ENCODE data around the gene ZFY.
"Not testable (repeated sequence)": the region's sequence is repeated elsewhere in the genome, so short reads cannot be mapped to it uniquely, and the experiment has no call there.

Gene ZFY

DNA sequence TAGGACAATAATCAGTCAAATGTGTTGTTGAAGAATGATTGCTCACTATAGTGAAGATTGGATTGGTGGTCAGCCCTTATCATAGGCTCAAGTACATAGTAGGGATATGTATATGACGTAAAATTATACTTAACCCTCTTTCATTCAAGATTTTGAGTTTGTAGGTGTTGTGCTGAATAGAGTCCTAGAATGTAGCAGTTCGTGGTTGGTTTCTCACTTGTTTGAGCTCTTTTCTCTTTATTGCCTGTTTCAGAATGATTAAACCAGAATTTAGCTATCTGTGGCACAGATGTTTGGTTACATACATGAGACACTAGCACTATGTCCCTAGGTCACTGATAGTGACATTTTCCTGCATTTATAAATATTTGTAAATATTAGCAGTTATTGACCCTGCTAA is 15.5 kb downstream of the ZFY start:
- H2AFZ ChIP-seq (ENCODE audit: low read depth, low read length), result no peak overlapping the region
- H3K4me3 ChIP-seq (ENCODE audit: low read length), result no peak overlapping the region
- H3K36me3 ChIP-seq (ENCODE audit: insufficient read depth, low read length), result no peaks in the 10 kb centered on the region
- H3K27me3 ChIP-seq (ENCODE audit: insufficient read depth, low read length), result no peaks in the 10 kb centered on the region
- H3K4me1 ChIP-seq (ENCODE audit: insufficient read depth, low read length), result no peaks in the 10 kb centered on the region
- no peaks in the 10 kb centered on the region for H3K9me3 ChIP-seq (ENCODE audit: low read length)

DNA sequence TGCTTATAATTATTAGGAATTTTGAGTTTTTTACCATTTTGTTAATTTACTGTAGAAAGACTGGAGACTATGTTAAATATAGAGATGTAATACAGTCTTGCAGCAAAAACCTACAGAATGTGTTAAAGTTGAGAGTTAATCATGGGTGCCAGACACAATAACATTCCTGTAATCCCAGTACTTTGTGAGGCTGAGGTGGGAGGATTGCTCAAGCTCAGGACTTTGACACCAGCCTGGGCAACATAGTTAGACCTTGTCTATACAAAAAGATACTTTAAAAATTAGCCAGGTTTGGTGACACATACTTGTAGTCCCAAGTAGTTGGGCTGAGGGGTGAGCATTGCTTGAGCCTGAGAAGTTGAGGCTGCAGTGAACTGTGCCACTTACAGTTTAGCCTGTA is 17.7 kb downstream of the ZFY start:
- H3K9me3 ChIP-seq (ENCODE audit: low read length), result no peaks in the 10 kb centered on the region
- H3K4me3 ChIP-seq (ENCODE audit: low read length), result no peak overlapping the region
- no peak overlapping the region for H2AFZ ChIP-seq (ENCODE audit: low read depth, low read length)
- no peaks in the 10 kb centered on the region for H3K4me1 ChIP-seq (ENCODE audit: insufficient read depth, low read length)
- no peaks in the 10 kb centered on the region for H3K27me3 ChIP-seq (ENCODE audit: insufficient read depth, low read length)
- H3K36me3 ChIP-seq (ENCODE audit: insufficient read depth, low read length), result no peaks in the 10 kb centered on the region

GRCh38 chrY:2954735-2955134 is 19.6 kb downstream of the ZFY start:
- H2AFZ ChIP-seq (ENCODE audit: low read depth, low read length), result no peak overlapping the region
- no peaks in the 10 kb centered on the region for H3K4me1 ChIP-seq (ENCODE audit: insufficient read depth, low read length)
- H3K27me3 ChIP-seq (ENCODE audit: insufficient read depth, low read length), result no peaks in the 10 kb centered on the region
- H3K36me3 ChIP-seq (ENCODE audit: insufficient read depth, low read length), result no peaks in the 10 kb centered on the region
- H3K4me3 ChIP-seq (ENCODE audit: low read length), result no peak overlapping the region
- no peaks in the 10 kb centered on the region for H3K9me3 ChIP-seq (ENCODE audit: low read length)

GRCh38 chrY:2955561-2955960 is 20.4 kb downstream of the ZFY start:
- no peak overlapping the region for H2AFZ ChIP-seq (ENCODE audit: low read depth, low read length)
- H3K4me3 ChIP-seq (ENCODE audit: low read length), result no peak overlapping the region
- no peaks in the 10 kb centered on the region for H3K36me3 ChIP-seq (ENCODE audit: insufficient read depth, low read length)
- no peaks in the 10 kb centered on the region for H3K4me1 ChIP-seq (ENCODE audit: insufficient read depth, low read length)
- H3K27me3 ChIP-seq (ENCODE audit: insufficient read depth, low read length), result no peaks in the 10 kb centered on the region
- no peaks in the 10 kb centered on the region for H3K9me3 ChIP-seq (ENCODE audit: low read length)

DNA sequence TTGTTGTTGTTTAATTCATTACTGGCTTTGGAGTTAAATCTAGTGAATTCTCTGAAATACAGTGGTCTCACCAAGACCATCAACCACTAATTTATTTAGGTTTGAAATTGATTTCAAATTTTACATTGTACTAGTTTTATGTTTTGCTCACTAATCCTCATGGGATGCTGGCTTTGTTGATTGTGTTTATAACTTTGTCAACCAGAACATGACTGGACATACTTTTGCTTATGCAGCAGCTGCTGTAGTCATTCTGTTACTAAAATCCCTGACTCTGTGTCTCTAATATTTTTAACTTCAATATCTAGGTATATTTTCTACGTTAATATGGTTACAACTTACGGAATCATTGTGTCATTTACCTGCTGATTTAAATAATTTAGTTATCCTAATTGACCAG is 26.9 kb downstream of the ZFY start:
- H3K4me3 ChIP-seq (ENCODE audit: low read length), result no peak overlapping the region
- no peaks in the 10 kb centered on the region for H3K27me3 ChIP-seq (ENCODE audit: insufficient read depth, low read length)
- no peaks in the 10 kb centered on the region for H3K36me3 ChIP-seq (ENCODE audit: insufficient read depth, low read length)
- H2AFZ ChIP-seq (ENCODE audit: low read depth, low read length), result no peak overlapping the region
- H3K9me3 ChIP-seq (ENCODE audit: low read length), result no peaks in the 10 kb centered on the region
- no peaks in the 10 kb centered on the region for H3K4me1 ChIP-seq (ENCODE audit: insufficient read depth, low read length)

- Histone ChIP-seq H3K4me1 (ENCODE audit: insufficient read depth, low read length) (no peaks in the 10 kb centered on the region), H3K9me3 (ENCODE audit: low read length) (no peaks in the 10 kb centered on the region), H3K36me3 (ENCODE audit: insufficient read depth, low read length) (no peaks in the 10 kb centered on the region), H3K4me3 (ENCODE audit: low read length) (no peak overlapping the region), H3K27me3 (ENCODE audit: insufficient read depth, low read length) (no peaks in the 10 kb centered on the region), H2AFZ (ENCODE audit: low read depth, low read length) (no peak overlapping the region)
These were observed 29.6 kb downstream of the ZFY start for GRCh38 chrY:2964814-2965213.

- no peak overlapping the region for H2AFZ ChIP-seq (ENCODE audit: low read depth, low read length)
- H3K36me3 ChIP-seq (ENCODE audit: insufficient read depth, low read length), result no peaks in the 10 kb centered on the region
- H3K4me1 ChIP-seq (ENCODE audit: insufficient read depth, low read length), result no peaks in the 10 kb centered on the region
- H3K4me3 ChIP-seq (ENCODE audit: low read length), result no peak overlapping the region
- H3K9me3 ChIP-seq (ENCODE audit: low read length), result no peaks in the 10 kb centered on the region
- no peaks in the 10 kb centered on the region for H3K27me3 ChIP-seq (ENCODE audit: insufficient read depth, low read length)
These were observed 30.4 kb downstream of the ZFY start for GRCh38 chrY:2965629-2966028.

DNA sequence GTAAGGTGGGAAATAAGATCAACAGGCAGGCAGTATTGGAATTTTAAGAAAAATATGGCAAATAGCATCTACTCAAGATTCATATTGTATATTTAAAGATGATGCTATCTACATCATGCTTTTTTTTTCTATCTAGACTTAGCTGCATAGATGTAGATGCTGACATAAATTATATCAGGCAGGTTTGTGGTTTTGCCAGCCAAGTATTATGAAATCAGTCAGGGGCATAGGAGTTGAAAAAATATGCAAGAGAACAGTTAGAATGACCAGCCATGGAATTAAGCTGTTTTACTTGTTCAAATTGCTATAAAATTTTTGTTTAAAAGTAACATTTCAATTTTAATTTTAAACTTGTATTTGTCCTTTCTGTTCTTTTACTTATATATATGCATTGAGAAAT is 34.4 kb downstream of the ZFY start:
- H3K4me1 ChIP-seq (ENCODE audit: insufficient read depth, low read length), result no peaks in the 10 kb centered on the region
- no peak overlapping the region for H2AFZ ChIP-seq (ENCODE audit: low read depth, low read length)
- H3K27me3 ChIP-seq (ENCODE audit: insufficient read depth, low read length), result no peaks in the 10 kb centered on the region
- H3K36me3 ChIP-seq (ENCODE audit: insufficient read depth, low read length), result no peaks in the 10 kb centered on the region
- H3K9me3 ChIP-seq (ENCODE audit: low read length), result no peaks in the 10 kb centered on the region
- no peak overlapping the region for H3K4me3 ChIP-seq (ENCODE audit: low read length)

- no peak overlapping the region for H2AFZ ChIP-seq (ENCODE audit: low read depth, low read length)
- no peak overlapping the region for H3K4me3 ChIP-seq (ENCODE audit: low read length)
- no peaks in the 10 kb centered on the region for H3K4me1 ChIP-seq (ENCODE audit: insufficient read depth, low read length)
- no peaks in the 10 kb centered on the region for H3K27me3 ChIP-seq (ENCODE audit: insufficient read depth, low read length)
- H3K9me3 ChIP-seq (ENCODE audit: low read length), result no peaks in the 10 kb centered on the region
- H3K36me3 ChIP-seq (ENCODE audit: insufficient read depth, low read length), result no peaks in the 10 kb centered on the region
These were observed 37.5 kb downstream of the ZFY start for GRCh38 chrY:2972708-2973107.

DNA sequence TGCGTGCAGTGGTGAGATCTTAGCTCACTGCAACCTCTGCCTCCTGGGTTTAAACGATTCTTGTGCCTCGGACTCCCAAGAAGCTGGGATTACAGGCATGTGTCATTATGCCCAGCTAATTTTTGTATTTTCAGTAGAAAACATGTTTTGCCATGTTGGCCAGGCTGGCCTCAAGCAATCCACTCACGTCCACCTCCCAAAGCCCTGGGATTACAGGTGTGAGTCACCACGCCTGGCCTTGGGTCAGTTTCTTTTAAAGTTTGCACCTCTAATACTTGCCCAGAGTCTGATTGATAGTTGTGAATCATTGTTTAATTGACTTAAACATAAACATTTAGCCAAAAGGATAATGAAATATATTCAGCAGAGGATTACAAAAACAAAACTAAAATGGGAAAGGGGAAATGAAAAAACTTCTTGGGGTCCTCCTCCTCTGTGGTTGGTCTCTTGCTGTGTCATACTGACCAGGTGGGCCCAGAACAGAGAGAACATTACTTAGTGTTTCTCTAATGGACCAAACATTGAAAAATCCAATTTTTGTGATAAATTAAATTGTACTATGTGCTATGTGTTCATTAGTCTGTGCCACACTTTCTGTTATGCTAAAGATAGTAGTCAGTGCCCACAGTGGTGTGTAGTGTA is 38.0 kb downstream of the ZFY start:
- Histone ChIP-seq H3K4me3 (ENCODE audit: low read length) (no peak overlapping the region), H3K9me3 (ENCODE audit: low read length) (no peaks in the 10 kb centered on the region), H3K4me1 (ENCODE audit: insufficient read depth, low read length) (no peaks in the 10 kb centered on the region), H3K36me3 (ENCODE audit: insufficient read depth, low read length) (no peaks in the 10 kb centered on the region), H3K27me3 (ENCODE audit: insufficient read depth, low read length) (no peaks in the 10 kb centered on the region), H2AFZ (ENCODE audit: low read depth, low read length) (no peak overlapping the region)

GRCh38 chrY:2979283-2979682 is 44.1 kb downstream of the ZFY start:
- Histone ChIP-seq H3K36me3 (ENCODE audit: insufficient read depth, low read length) (no peaks in the 10 kb centered on the region), H2AFZ (ENCODE audit: low read depth, low read length) (no peak overlapping the region), H3K4me1 (ENCODE audit: insufficient read depth, low read length) (no peaks in the 10 kb centered on the region), H3K9me3 (ENCODE audit: low read length) (no peaks in the 10 kb centered on the region), H3K27me3 (ENCODE audit: insufficient read depth, low read length) (no peaks in the 10 kb centered on the region), H3K4me3 (ENCODE audit: low read length) (no peak overlapping the region)

- Histone ChIP-seq H3K4me1 (ENCODE audit: insufficient read depth, low read length) (no peaks in the 10 kb centered on the region), H3K9me3 (ENCODE audit: low read length) (no peaks in the 10 kb centered on the region), H3K27me3 (ENCODE audit: insufficient read depth, low read length) (no peaks in the 10 kb centered on the region), H3K4me3 (ENCODE audit: low read length) (no peak overlapping the region), H2AFZ (ENCODE audit: low read depth, low read length) (no peak overlapping the region), H3K36me3 (ENCODE audit: insufficient read depth, low read length) (no peaks in the 10 kb centered on the region)
These were observed 49.3 kb downstream of the ZFY start for GRCh38 chrY:2984491-2984890.

DNA sequence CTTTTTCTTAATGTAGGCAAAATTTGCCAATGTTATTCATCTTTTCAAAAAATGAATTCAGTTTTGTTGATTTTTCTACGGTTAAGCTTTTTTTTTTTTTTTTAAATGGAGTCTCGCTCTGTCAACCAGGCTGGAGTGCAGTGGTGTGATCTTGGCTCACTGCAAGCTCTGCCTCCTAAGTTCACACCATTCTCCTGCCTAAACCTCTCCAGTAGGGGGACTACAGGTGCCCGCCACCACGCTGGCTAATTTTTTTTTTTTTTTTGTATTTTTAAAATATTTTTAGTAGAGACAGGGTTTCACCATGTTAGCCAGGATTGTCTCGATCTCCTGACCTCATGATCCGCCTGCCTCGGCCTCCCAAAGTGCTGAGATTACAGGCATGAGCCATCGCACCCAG is 52.0 kb downstream of the ZFY start:
- not testable (repeated sequence) for H3K36me3 ChIP-seq (ENCODE audit: insufficient read depth, low read length); H3K9me3 ChIP-seq (ENCODE audit: low read length); H3K4me1 ChIP-seq (ENCODE audit: insufficient read depth, low read length); H3K27me3 ChIP-seq (ENCODE audit: insufficient read depth, low read length); H2AFZ ChIP-seq (ENCODE audit: low read depth, low read length); H3K4me3 ChIP-seq (ENCODE audit: low read length)

GRCh38 chrY:2997369-2997768 is 62.2 kb downstream of the ZFY start:
- not testable (repeated sequence) for H3K4me3 ChIP-seq (ENCODE audit: low read length); H3K36me3 ChIP-seq (ENCODE audit: insufficient read depth, low read length); H3K9me3 ChIP-seq (ENCODE audit: low read length); H3K4me1 ChIP-seq (ENCODE audit: insufficient read depth, low read length); H3K27me3 ChIP-seq (ENCODE audit: insufficient read depth, low read length); H2AFZ ChIP-seq (ENCODE audit: low read depth, low read length)

All from neuron (in vitro differentiated cells).